ENCODE results near the gene DBX2.

Gene DBX2

GRCh38 chr12:45051572-45052125 lies 750 bp upstream of the DBX2 start:
- no peak overlapping the region for H3K4ac ChIP-seq (ENCODE audit: low read length)
- no peak overlapping the region for H2BK5ac ChIP-seq (ENCODE audit: low read length)
- H3K4me1 ChIP-seq (ENCODE audit: control insufficient read depth in 2 of 2, insufficient read depth in 1 of 2, low read depth in 1 of 2, low read length in 2 of 2), result peaks cover 0 to 3% of the 10 kb centered on the region in 2 donors
- no peak for DNase-seq (ENCODE audit: low spot score)
- H3K4me3 ChIP-seq (ENCODE audit: low read length in 2 of 2), result peak overlapping the region in 1 of 2 donors; percentile 90
- WGBS, 2 donors (ENCODE audit: extremely low coverage in 2 of 2, insufficient read length in 2 of 2, insufficient replicate concordance in 1 of 2), result no CpG with 5 or more reads among the region's 17 CpGs
- H3K27ac ChIP-seq (replicated peaks; ENCODE audit: low read length), result no peak overlapping the region
- H2AFZ ChIP-seq (ENCODE audit: low read length), result peak overlapping the region; percentile 89
- no peak overlapping the region for H3K23ac ChIP-seq (ENCODE audit: low read depth, low read length, poor library complexity)
- peaks cover 0 to 68% (median 24%) of the 10 kb centered on the region in 3 experiments for H3K27me3 ChIP-seq (ENCODE audit: control insufficient read depth in 3 of 3, insufficient read depth in 3 of 3, low read depth in 1 of 3, low read length in 3 of 3)
- no peak overlapping the region for H4K8ac ChIP-seq (ENCODE audit: low read depth, low read length)
- peak overlapping the region; percentile 94 for H2BK15ac ChIP-seq (ENCODE audit: low read length)
- H3K9ac ChIP-seq (ENCODE audit: low read depth, low read length, poor library complexity), result no peak overlapping the region
- H2AK5ac ChIP-seq (ENCODE audit: low read depth, low read length), result no peak overlapping the region
- peak overlapping the region; percentile 95 for H3K4me2 ChIP-seq (ENCODE audit: insufficient read depth, low read length, poor library complexity, severe bottlenecking)
- H3K36me3 ChIP-seq (replicated peaks in 1 of 2; ENCODE audit: control insufficient read depth in 2 of 2, insufficient read depth in 2 of 2, low read length in 2 of 2), result no peaks in the 10 kb centered on the region
- no peak overlapping the region for H2BK120ac ChIP-seq (ENCODE audit: low read depth, low read length)
- no peak overlapping the region for H2BK12ac ChIP-seq (ENCODE audit: low read length)
- H3K79me1 ChIP-seq (ENCODE audit: low read depth, low read length), result no peaks in the 10 kb centered on the region
- no peak overlapping the region for H4K91ac ChIP-seq (ENCODE audit: low read depth, low read length, poor library complexity)
- H3K9me3 ChIP-seq (replicated peaks in 1 of 2; ENCODE audit: control insufficient read depth in 2 of 2, insufficient read depth in 1 of 2, low read depth in 1 of 2, low read length in 2 of 2), result no peaks in the 10 kb centered on the region
- no peak overlapping the region for H3K14ac ChIP-seq (ENCODE audit: low read length)
- peak overlapping the region; percentile 91 for H3K18ac ChIP-seq (ENCODE audit: low read length)

- WGBS, 2 donors (ENCODE audit: extremely low coverage in 2 of 2, insufficient read length in 2 of 2, insufficient replicate concordance in 1 of 2), result no CpG with 5 or more reads among the region's 52 CpGs
- H2BK5ac ChIP-seq (ENCODE audit: low read length), result peak overlapping the region; percentile 59
- H4K91ac ChIP-seq (ENCODE audit: low read depth, low read length, poor library complexity), result no peak overlapping the region
- H2BK120ac ChIP-seq (ENCODE audit: low read depth, low read length), result peak overlapping the region; percentile 92
- H3K79me1 ChIP-seq (ENCODE audit: low read depth, low read length), result no peaks in the 10 kb centered on the region
- peak overlapping the region; percentile 91 for H3K18ac ChIP-seq (ENCODE audit: low read length)
- peak; percentile 23 for DNase-seq (ENCODE audit: low spot score)
- peaks cover 0 to 82% (median 24%) of the 10 kb centered on the region in 3 experiments for H3K27me3 ChIP-seq (ENCODE audit: control insufficient read depth in 3 of 3, insufficient read depth in 3 of 3, low read depth in 1 of 3, low read length in 3 of 3)
- peak overlapping the region; percentile 94 for H2BK15ac ChIP-seq (ENCODE audit: low read length)
- H3K9ac ChIP-seq (ENCODE audit: low read depth, low read length, poor library complexity), result peak overlapping the region; percentile 86
- peaks cover 0 to 3% of the 10 kb centered on the region in 2 donors for H3K4me1 ChIP-seq (ENCODE audit: control insufficient read depth in 2 of 2, insufficient read depth in 1 of 2, low read depth in 1 of 2, low read length in 2 of 2)
- H4K8ac ChIP-seq (ENCODE audit: low read depth, low read length), result no peak overlapping the region
- no peak overlapping the region for H3K4ac ChIP-seq (ENCODE audit: low read length)
- peak overlapping the region in 1 of 2 donors; percentile 90 for H3K4me3 ChIP-seq (ENCODE audit: low read length in 2 of 2)
- H3K36me3 ChIP-seq (replicated peaks in 1 of 2; ENCODE audit: control insufficient read depth in 2 of 2, insufficient read depth in 2 of 2, low read length in 2 of 2), result no peaks in the 10 kb centered on the region
- H2BK12ac ChIP-seq (ENCODE audit: low read length), result no peak overlapping the region
- peak overlapping the region; percentile 89 for H2AFZ ChIP-seq (ENCODE audit: low read length)
- no peak overlapping the region for H2AK5ac ChIP-seq (ENCODE audit: low read depth, low read length)
- H3K4me2 ChIP-seq (ENCODE audit: insufficient read depth, low read length, poor library complexity, severe bottlenecking), result peak overlapping the region; percentile 95
- H3K14ac ChIP-seq (ENCODE audit: low read length), result peak overlapping the region; percentile 10
- no peaks in the 10 kb centered on the region for H3K9me3 ChIP-seq (replicated peaks in 1 of 2; ENCODE audit: control insufficient read depth in 2 of 2, insufficient read depth in 1 of 2, low read depth in 1 of 2, low read length in 2 of 2)
- H3K27ac ChIP-seq (replicated peaks; ENCODE audit: low read length), result no peak overlapping the region
- H3K23ac ChIP-seq (ENCODE audit: low read depth, low read length, poor library complexity), result peak overlapping the region; percentile 61
These were observed 768 bp downstream of the DBX2 start for GRCh38 chr12:45049912-45050750.

GRCh38 chr12:45042599-45042998 lies 8.3 kb downstream of the DBX2 start:
- Histone ChIP-seq H3K4ac (ENCODE audit: low read length) (no peak overlapping the region), H2BK120ac (ENCODE audit: low read depth, low read length) (no peak overlapping the region), H3K27me3 (ENCODE audit: control insufficient read depth in 3 of 3, insufficient read depth in 3 of 3, low read depth in 1 of 3, low read length in 3 of 3) (peaks cover 0 to 40% (median 0%) of the 10 kb centered on the region in 3 experiments), H3K79me1 (ENCODE audit: low read depth, low read length) (no peaks in the 10 kb centered on the region), H3K4me2 (ENCODE audit: insufficient read depth, low read length, poor library complexity, severe bottlenecking) (no peak overlapping the region), H3K36me3 (replicated peaks in 1 of 2; ENCODE audit: control insufficient read depth in 2 of 2, insufficient read depth in 2 of 2, low read length in 2 of 2) (no peaks in the 10 kb centered on the region), H2BK12ac (ENCODE audit: low read length) (no peak overlapping the region), H2BK15ac (ENCODE audit: low read length) (no peak overlapping the region), H3K27ac (replicated peaks; ENCODE audit: low read length) (no peak overlapping the region), H3K9ac (ENCODE audit: low read depth, low read length, poor library complexity) (no peak overlapping the region), H3K4me1 (ENCODE audit: control insufficient read depth in 2 of 2, insufficient read depth in 1 of 2, low read depth in 1 of 2, low read length in 2 of 2) (no peaks in the 10 kb centered on the region), H2AFZ (ENCODE audit: low read length) (no peak overlapping the region), H3K23ac (ENCODE audit: low read depth, low read length, poor library complexity) (no peak overlapping the region), H3K4me3 (ENCODE audit: low read length in 2 of 2) (no peak overlapping the region), H3K14ac (ENCODE audit: low read length) (no peak overlapping the region), H4K91ac (ENCODE audit: low read depth, low read length, poor library complexity) (no peak overlapping the region), H2AK5ac (ENCODE audit: low read depth, low read length) (no peak overlapping the region), H3K18ac (ENCODE audit: low read length) (no peak overlapping the region), H3K9me3 (replicated peaks in 1 of 2; ENCODE audit: control insufficient read depth in 2 of 2, insufficient read depth in 1 of 2, low read depth in 1 of 2, low read length in 2 of 2) (peaks cover 0 to 2% of the 10 kb centered on the region in 2 donors), H2BK5ac (ENCODE audit: low read length) (no peak overlapping the region), H4K8ac (ENCODE audit: low read depth, low read length) (no peak overlapping the region)
- no CpG with 5 or more reads among the region's 5 CpGs for WGBS, 2 donors (ENCODE audit: extremely low coverage in 2 of 2, insufficient read length in 2 of 2, insufficient replicate concordance in 1 of 2)
- DNase-seq (ENCODE audit: low spot score), result no peak

- Histone ChIP-seq H3K36me3 (replicated peaks in 1 of 2; ENCODE audit: control insufficient read depth in 2 of 2, insufficient read depth in 2 of 2, low read length in 2 of 2) (no peaks in the 10 kb centered on the region), H3K18ac (ENCODE audit: low read length) (no peak overlapping the region), H3K23ac (ENCODE audit: low read depth, low read length, poor library complexity) (no peak overlapping the region), H3K4me1 (ENCODE audit: control insufficient read depth in 2 of 2, insufficient read depth in 1 of 2, low read depth in 1 of 2, low read length in 2 of 2) (no peaks in the 10 kb centered on the region), H3K79me1 (ENCODE audit: low read depth, low read length) (no peaks in the 10 kb centered on the region), H2BK12ac (ENCODE audit: low read length) (no peak overlapping the region), H3K27ac (replicated peaks; ENCODE audit: low read length) (no peak overlapping the region), H2BK15ac (ENCODE audit: low read length) (no peak overlapping the region), H4K91ac (ENCODE audit: low read depth, low read length, poor library complexity) (no peak overlapping the region), H3K27me3 (ENCODE audit: control insufficient read depth in 3 of 3, insufficient read depth in 3 of 3, low read depth in 1 of 3, low read length in 3 of 3) (peaks cover 0 to 26% (median 0%) of the 10 kb centered on the region in 3 experiments), H2BK120ac (ENCODE audit: low read depth, low read length) (no peak overlapping the region), H3K4me2 (ENCODE audit: insufficient read depth, low read length, poor library complexity, severe bottlenecking) (no peak overlapping the region), H3K4ac (ENCODE audit: low read length) (no peak overlapping the region), H2AFZ (ENCODE audit: low read length) (no peak overlapping the region), H4K8ac (ENCODE audit: low read depth, low read length) (no peak overlapping the region), H2AK5ac (ENCODE audit: low read depth, low read length) (no peak overlapping the region), H2BK5ac (ENCODE audit: low read length) (no peak overlapping the region), H3K9ac (ENCODE audit: low read depth, low read length, poor library complexity) (no peak overlapping the region), H3K14ac (ENCODE audit: low read length) (no peak overlapping the region), H3K4me3 (ENCODE audit: low read length in 2 of 2) (no peak overlapping the region), H3K9me3 (replicated peaks in 1 of 2; ENCODE audit: control insufficient read depth in 2 of 2, insufficient read depth in 1 of 2, low read depth in 1 of 2, low read length in 2 of 2) (peaks cover 0 to 2% of the 10 kb centered on the region in 2 donors)
- no CpG with 5 or more reads among the region's 2 CpGs for WGBS, 2 donors (ENCODE audit: extremely low coverage in 2 of 2, insufficient read length in 2 of 2, insufficient replicate concordance in 1 of 2)
- DNase-seq (ENCODE audit: low spot score), result no peak
These were observed 9.9 kb downstream of the DBX2 start for GRCh38 chr12:45040977-45041376.
